Astrocyte (in vitro differentiated cells and primary cell): ENCODE measurements around the gene SAMMSON. TPM values are rescaled to one million over a fixed set of nuclear protein-coding genes. Genes with fewer than 3 reads are reported as not detected.

Experiments used
- DNase-seq: peaks from one replicate; pipeline ENCODE4 v3.0.0-alpha.2; 2010; ENCODE audit warnings: low read depth
- FAIRE-seq: peaks from 2 replicates; lab custom pipeline; 2011; peaks lifted over from hg19 to GRCh38; lab: Jason Lieb, UNC
- H2AFZ ChIP-seq: 2 replicates; pipeline ENCODE4 v1.6.0; 2012; ENCODE audit warnings: low read depth, low read length, inconsistent platforms
- H3K27ac ChIP-seq: 2 replicates; pipeline ENCODE4 v1.5.1; 2011; ENCODE audit warnings: low read depth, low read length, inconsistent platforms
- H3K27me3 ChIP-seq: 2 replicates; pipeline ENCODE4 v1.6.0; 2011; ENCODE audit warnings: low read length, inconsistent platforms; ENCODE audit not compliant: insufficient read depth
- H3K36me3 ChIP-seq: 2 replicates; pipeline ENCODE4 v1.5.1; 2011; ENCODE audit warnings: low read length, inconsistent platforms; ENCODE audit not compliant: insufficient read depth
- H3K4me1 ChIP-seq: 2 replicates; pipeline ENCODE4 v1.5.1; 2011; ENCODE audit warnings: low read length, inconsistent platforms; ENCODE audit not compliant: insufficient read depth
- H3K4me2 ChIP-seq: 2 replicates; pipeline ENCODE4 v1.6.0; 2012; ENCODE audit warnings: low read length, inconsistent platforms
- H3K4me3 ChIP-seq: 2 replicates; pipeline ENCODE4 v1.5.1; 2011; ENCODE audit warnings: low read depth, mild to moderate bottlenecking, low read length, inconsistent platforms; ENCODE audit not compliant: insufficient read depth
- H3K79me2 ChIP-seq: 2 replicates; pipeline ENCODE4 v1.6.0; 2012; ENCODE audit warnings: mild to moderate bottlenecking, low read length, inconsistent platforms; ENCODE audit not compliant: insufficient read depth
- H3K9ac ChIP-seq: 2 replicates; pipeline ENCODE4 v1.6.0; 2012; ENCODE audit warnings: mild to moderate bottlenecking, low read length, inconsistent platforms
- H3K9me3 ChIP-seq: 2 replicates; pipeline ENCODE4 v1.5.1; 2012; ENCODE audit warnings: low read depth, mild to moderate bottlenecking, low read length, inconsistent platforms; ENCODE audit not compliant: insufficient read depth
- H4K20me1 ChIP-seq: 2 replicates; pipeline ENCODE4 v1.6.0; 2012; ENCODE audit warnings: low read length, inconsistent platforms; ENCODE audit not compliant: insufficient read depth
- H3K27ac Mint-ChIP-seq: one replicate; pipeline ENCODE4 v1.8.0; 2021; ENCODE audit warnings: mild to moderate bottlenecking, mixed read lengths; ENCODE audit not compliant: unreplicated experiment
- H3K27me3 Mint-ChIP-seq: one replicate; pipeline ENCODE4 v1.8.0; 2021; ENCODE audit warnings: low read depth, mixed read lengths; ENCODE audit not compliant: unreplicated experiment
- H3K36me3 Mint-ChIP-seq: one replicate; pipeline ENCODE4 v1.8.0; 2021; ENCODE audit warnings: low read depth, mixed read lengths; ENCODE audit not compliant: unreplicated experiment
- H3K4me1 Mint-ChIP-seq: one replicate; pipeline ENCODE4 v1.8.0; 2021; ENCODE audit warnings: low read depth, mixed read lengths; ENCODE audit not compliant: unreplicated experiment
- H3K4me3 Mint-ChIP-seq: one replicate; pipeline ENCODE4 v1.8.0; 2021; ENCODE audit warnings: mild to moderate bottlenecking, moderate library complexity, mixed read lengths; ENCODE audit not compliant: unreplicated experiment
- H3K9me3 Mint-ChIP-seq: one replicate; pipeline ENCODE4 v1.8.0; 2021; ENCODE audit warnings: mild to moderate bottlenecking, mixed read lengths; ENCODE audit not compliant: unreplicated experiment
- EZH2 ChIP-seq: IDR thresholded peaks from 2 replicates; pipeline ENCODE4 v1.6.1; 2012; ENCODE audit warnings: mild to moderate bottlenecking, low read length, inconsistent platforms; ENCODE audit not compliant: insufficient read depth
- total RNA-seq: library from RNA; stranded (reverse); gene quantifications from 2 replicates; pipeline ENCODE4 v1.2.1, GENCODE V29; 2021
- TF ChIP-seq, protein P1 (sequence below): IDR thresholded peaks from 2 replicates; pipeline ENCODE4 v1.5.1; 2011; ENCODE audit warnings: low read depth, mild to moderate bottlenecking, inconsistent platforms, low read length, moderate library complexity; ENCODE audit not compliant: insufficient read depth

Gene SAMMSON
- total RNA-seq, 1 donor from 2014 or later: not detected

DNA sequence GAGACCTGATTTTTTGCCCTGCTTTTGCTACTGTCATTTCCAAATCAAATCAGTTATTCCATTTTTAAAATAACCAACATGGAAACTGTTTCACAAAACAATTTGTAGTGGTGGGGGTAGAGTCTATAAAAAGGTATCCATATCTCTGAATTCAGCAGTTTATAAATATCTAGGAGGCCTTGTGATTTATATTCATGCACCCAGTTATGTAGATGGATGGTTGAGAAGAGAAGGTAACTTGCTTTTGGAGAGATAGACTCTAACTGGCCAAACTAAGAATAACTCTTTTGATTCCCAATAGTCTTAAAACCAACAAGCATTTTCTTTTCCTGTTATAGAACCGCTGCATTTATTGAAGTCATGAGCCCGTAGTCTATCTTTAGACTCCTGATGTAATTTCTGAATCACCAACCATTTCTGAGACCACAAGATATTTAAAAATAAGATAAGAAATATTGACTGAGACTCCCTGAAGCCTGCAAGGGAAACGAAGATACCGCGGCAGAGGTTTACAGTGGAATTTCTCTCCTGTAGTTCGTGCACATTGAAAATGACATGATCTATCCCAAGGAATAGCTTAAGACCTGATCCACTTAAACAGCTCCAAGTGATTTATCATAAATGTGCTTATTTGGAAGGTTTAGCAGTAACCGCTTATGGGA, 68.5 kb downstream of the SAMMSON start:
- H3K27me3 ChIP-seq: peaks cover 19% of the 10 kb centered on the region
- peak; percentile 51 for DNase-seq
- no peak overlapping the region for H3K4me3 ChIP-seq
- H3K27ac ChIP-seq: peak overlapping the region; percentile 17
- H3K27me3 Mint-ChIP-seq: no peaks in the 10 kb centered on the region
- H3K9me3 Mint-ChIP-seq: no peaks in the 10 kb centered on the region
- no peak overlapping the region for H2AFZ ChIP-seq
- H3K4me2 ChIP-seq: peak overlapping the region; percentile 51
- no peaks in the 10 kb centered on the region for H3K79me2 ChIP-seq
- no peaks in the 10 kb centered on the region for H4K20me1 ChIP-seq
- peaks cover 33% of the 10 kb centered on the region for H3K4me1 Mint-ChIP-seq
- TF ChIP-seq, protein P1, sequence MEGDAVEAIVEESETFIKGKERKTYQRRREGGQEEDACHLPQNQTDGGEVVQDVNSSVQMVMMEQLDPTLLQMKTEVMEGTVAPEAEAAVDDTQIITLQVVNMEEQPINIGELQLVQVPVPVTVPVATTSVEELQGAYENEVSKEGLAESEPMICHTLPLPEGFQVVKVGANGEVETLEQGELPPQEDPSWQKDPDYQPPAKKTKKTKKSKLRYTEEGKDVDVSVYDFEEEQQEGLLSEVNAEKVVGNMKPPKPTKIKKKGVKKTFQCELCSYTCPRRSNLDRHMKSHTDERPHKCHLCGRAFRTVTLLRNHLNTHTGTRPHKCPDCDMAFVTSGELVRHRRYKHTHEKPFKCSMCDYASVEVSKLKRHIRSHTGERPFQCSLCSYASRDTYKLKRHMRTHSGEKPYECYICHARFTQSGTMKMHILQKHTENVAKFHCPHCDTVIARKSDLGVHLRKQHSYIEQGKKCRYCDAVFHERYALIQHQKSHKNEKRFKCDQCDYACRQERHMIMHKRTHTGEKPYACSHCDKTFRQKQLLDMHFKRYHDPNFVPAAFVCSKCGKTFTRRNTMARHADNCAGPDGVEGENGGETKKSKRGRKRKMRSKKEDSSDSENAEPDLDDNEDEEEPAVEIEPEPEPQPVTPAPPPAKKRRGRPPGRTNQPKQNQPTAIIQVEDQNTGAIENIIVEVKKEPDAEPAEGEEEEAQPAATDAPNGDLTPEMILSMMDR: no peak
- no peak for TF ChIP-seq EZH2
- H3K36me3 ChIP-seq: no peaks in the 10 kb centered on the region
- H3K4me1 ChIP-seq: peaks cover 7% of the 10 kb centered on the region
- peak overlapping the region; percentile 11 for H3K9ac ChIP-seq
- H3K9me3 ChIP-seq: no peaks in the 10 kb centered on the region
- H3K36me3 Mint-ChIP-seq: no peaks in the 10 kb centered on the region
- peak overlapping the region; percentile 28 for H3K4me3 Mint-ChIP-seq
- peak overlapping the region; percentile 35 for H3K27ac Mint-ChIP-seq
- FAIRE-seq: no peak

DNA sequence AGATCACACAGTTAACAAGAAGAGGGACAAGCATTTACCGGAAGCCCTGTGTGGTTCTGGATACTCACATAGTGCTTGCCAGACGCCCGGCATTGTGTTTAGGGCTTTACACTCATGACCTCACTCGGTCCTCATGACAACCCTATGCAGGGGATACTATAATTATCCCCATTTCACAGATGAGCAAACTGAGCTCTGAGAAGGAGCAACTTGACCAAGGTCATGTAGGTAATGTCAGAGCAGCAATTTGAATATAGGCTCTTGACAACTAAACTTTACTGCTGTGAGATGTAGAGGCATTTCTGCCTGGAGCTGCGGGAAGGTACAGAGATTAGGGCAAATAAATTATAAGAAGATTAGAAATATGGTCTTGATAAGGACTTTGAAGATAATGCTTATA, 70.0 kb downstream of the SAMMSON start:
- no peaks in the 10 kb centered on the region for H4K20me1 ChIP-seq
- FAIRE-seq: no peak
- Mint-ChIP-seq H3K9me3 (no peaks in the 10 kb centered on the region), H3K27me3 (no peaks in the 10 kb centered on the region), H3K27ac (no peak overlapping the region), H3K4me1 (peaks cover 29% of the 10 kb centered on the region), H3K36me3 (no peaks in the 10 kb centered on the region), H3K4me3 (no peak overlapping the region)
- H3K27ac ChIP-seq: no peak overlapping the region
- H3K9me3 ChIP-seq: no peaks in the 10 kb centered on the region
- peaks cover 7% of the 10 kb centered on the region for H3K4me1 ChIP-seq
- no peak for TF ChIP-seq EZH2
- TF ChIP-seq, protein P1: no peak
- H3K4me2 ChIP-seq: no peak overlapping the region
- no peaks in the 10 kb centered on the region for H3K36me3 ChIP-seq
- H3K4me3 ChIP-seq: no peak overlapping the region
- H3K9ac ChIP-seq: no peak overlapping the region
- H3K79me2 ChIP-seq: no peaks in the 10 kb centered on the region
- H2AFZ ChIP-seq: no peak overlapping the region
- H3K27me3 ChIP-seq: peaks cover 19% of the 10 kb centered on the region
- DNase-seq: no peak

DNA sequence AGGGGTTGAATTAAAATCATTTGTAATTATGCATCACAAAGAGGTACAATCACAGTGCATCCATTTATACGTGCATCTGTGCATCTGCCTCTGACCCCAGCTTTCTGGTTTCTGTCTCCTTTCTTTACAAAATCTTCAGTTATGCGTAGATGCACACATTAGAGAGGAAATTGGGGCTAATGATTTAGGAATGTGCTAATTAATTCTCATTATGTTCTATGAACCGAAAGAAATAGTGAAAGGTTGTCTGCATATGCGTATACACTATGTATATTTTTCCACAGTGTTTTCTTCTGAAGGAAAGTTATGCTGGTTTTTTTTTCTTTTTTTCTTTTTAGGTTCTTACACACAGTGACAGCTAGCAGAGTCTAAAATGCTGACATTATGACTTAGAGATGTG, 71.6 kb downstream of the SAMMSON start:
- Histone ChIP-seq H4K20me1 (no peaks in the 10 kb centered on the region), H3K27ac (no peak overlapping the region), H2AFZ (no peak overlapping the region), H3K27me3 (peaks cover 19% of the 10 kb centered on the region), H3K9ac (no peak overlapping the region), H3K36me3 (no peaks in the 10 kb centered on the region), H3K9me3 (no peaks in the 10 kb centered on the region), H3K4me1 (peaks cover 7% of the 10 kb centered on the region), H3K4me2 (peak overlapping the region; percentile 66), H3K4me3 (no peak overlapping the region), H3K79me2 (no peaks in the 10 kb centered on the region)
- Mint-ChIP-seq H3K4me3 (peak overlapping the region; percentile 81), H3K27me3 (no peaks in the 10 kb centered on the region), H3K9me3 (no peaks in the 10 kb centered on the region), H3K4me1 (peaks cover 27% of the 10 kb centered on the region), H3K27ac (no peak overlapping the region), H3K36me3 (no peaks in the 10 kb centered on the region)
- no peak for FAIRE-seq
- TF ChIP-seq, protein P1: no peak
- TF ChIP-seq EZH2: no peak
- DNase-seq: no peak
